HG03108 (cell line): ENCODE data around the gene KRT33B.
"Not testable (repeated sequence)": the region's sequence is repeated elsewhere in the genome, so short reads cannot be mapped to it uniquely, and the experiment has no call there.

ENCODE experiments used
- ATAC-seq: cut with Tn5 transposase; IDR thresholded peaks from one replicate; pipeline ENCODE4 v1.9.1; 2021; ENCODE audit warnings: moderate library complexity; ENCODE audit not compliant: unreplicated experiment

The KRT33B gene

DNA sequence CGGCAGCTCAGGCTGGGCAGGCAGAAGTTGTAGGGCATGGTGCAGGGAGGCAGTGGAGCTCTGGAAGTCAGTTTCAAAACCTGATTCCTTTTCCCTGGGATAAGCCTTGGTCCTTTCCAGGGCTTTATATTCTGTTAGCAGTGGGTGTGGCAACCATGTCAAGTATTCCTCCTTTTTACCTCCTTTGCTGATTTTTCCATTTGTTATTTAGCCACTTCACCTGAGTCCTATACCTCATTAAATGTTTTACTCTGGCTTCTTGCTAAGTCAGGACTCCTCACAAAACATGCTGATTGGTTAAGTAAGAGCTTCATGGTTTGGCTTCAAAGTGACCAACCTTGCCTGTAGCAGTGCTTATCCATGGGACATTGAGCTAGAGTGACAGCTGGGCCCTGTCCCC is at the start of gene KRT33B:
TSS of gene KRT33B (minus strand) at position 101 of the 400 bp plus-strand sequence. CDS start at position 38, 63 bp downstream.
- no peak for ATAC-seq

- no peak for ATAC-seq
These were observed 48.7 kb upstream of the KRT33B start for GRCh38 chr17:41418116-41418860.

- ATAC-seq = no peak
These were observed 48.0 kb upstream of the KRT33B start for GRCh38 chr17:41417576-41418015.

DNA sequence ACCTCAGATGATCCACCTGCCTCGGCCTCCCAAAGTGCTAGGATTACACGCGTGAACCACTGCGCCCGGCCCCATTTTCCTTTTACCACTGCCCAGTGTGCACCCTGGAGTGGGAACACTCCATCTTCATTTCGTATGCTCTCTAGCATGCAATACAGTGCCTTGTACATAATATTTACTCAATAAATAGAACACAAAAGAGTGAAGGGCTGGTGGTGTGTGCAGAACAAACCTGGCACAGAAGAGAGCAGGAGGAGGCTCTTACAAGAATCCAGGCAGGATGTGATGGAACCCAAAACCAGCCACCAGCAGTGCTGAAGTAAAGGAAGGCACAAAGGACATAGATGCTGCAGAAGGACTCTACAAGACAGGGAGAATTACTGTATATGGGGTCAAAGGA is 47.5 kb upstream of the KRT33B start:
- ATAC-seq = no peak

DNA sequence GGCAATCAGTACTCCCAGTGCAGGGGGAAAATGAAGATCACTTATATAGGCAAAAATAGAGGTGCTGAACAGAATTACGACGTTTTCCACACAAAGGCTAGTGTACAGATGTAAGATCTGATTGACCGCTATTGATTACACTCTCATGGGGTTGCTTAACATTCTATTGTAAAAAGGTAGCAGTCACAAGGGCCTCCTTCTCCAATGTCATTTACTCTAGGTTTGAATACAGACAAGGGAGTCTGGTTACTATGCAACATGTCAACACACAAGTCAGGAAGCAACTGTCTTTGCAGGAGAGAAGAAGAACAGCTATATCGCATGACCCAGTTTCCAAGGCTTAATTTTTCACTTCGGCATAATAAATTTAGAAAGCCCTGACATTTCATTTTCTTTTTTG is 46.9 kb upstream of the KRT33B start:
- ATAC-seq = no peak

DNA sequence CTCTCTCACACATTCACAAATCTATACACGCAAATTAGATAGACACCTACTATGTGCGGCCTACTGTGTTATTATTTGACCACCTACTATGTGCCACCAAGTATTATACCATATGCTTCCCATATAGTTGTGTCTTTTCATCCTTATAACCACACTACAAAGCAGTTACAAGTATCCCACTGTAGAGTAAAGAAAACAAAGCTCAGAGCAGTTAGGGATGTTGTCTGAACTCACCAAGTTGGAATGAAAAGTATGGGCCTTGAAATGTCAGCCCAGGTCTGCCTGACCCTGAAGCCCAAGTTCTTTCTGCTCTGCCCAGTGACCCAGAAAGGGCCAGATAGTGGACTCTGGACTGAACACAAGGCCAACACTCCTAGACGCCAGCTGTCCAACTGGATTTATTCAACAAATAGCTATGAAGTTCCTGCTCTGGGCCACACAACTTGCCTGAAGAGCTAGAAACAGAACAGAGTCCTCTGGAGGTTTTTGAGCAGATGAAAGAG is 46.3 kb upstream of the KRT33B start:
- ATAC-seq = no peak

GRCh38 chr17:41415411-41415810 is 45.8 kb upstream of the KRT33B start:
- no peak for ATAC-seq

DNA sequence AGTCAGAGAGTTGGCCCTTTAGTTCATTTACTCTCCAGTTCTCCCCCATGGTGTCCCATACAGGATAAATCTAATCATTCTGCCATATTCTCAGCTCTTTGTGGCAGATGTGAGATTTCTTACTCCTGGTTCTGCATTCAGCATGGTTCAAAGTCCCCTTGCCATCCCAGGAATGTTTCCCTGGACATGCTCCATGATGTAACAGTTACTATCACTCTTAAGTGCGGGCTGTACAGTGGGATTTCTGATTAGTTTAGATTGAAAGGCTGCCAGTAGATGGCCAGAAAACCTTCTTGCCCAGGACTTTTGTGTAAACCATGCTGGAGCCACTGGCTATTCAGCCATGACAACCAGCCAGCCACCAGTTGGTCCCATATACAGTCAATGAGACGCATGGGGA is 44.4 kb upstream of the KRT33B start:
- no peak for ATAC-seq

- ATAC-seq = no peak
These were observed 43.8 kb upstream of the KRT33B start for GRCh38 chr17:41413353-41413957.

- ATAC-seq = no peak
These were observed 41.6 kb upstream of the KRT33B start for GRCh38 chr17:41411072-41411840.

DNA sequence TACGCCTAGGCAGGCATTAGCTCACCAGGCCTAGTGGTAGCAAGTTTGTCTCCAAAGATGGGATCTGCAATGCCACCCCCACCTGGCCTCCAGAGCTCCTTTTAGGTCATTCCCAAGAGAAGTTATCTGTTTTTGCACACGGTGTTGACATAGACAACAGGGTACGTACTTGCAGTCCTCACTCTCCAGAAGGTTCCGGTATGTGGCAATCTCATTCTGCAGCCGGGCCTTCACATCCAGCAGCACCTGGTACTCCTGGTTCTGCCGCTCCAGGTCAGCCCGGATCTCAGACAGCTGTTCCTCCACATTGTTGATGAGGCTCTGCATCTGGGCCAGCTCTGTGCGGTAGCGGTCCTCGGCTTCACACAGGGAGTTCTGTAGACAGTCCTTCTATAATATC is 37.6 kb upstream of the KRT33B start:
- no peak for ATAC-seq

DNA sequence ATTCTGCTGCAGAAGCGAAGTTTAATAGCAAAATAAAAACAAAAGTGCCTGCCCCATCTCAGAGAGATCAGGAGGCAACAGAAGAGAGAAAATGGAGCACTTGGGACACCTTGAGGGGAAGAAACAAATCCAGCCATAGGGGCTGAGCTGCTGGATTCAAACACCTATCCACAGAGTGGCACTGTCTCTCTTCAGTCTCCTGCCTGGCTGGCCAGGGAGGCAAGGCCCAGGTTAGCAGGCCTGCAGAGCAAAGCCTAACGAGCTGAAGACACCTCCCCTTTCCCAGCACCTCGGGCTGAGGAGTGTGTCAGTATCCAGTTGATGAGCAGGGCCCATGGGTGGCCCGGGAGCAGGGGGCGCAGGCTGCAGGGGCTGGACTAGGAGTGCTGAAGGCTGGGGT is 36.6 kb upstream of the KRT33B start:
- ATAC-seq = no peak

DNA sequence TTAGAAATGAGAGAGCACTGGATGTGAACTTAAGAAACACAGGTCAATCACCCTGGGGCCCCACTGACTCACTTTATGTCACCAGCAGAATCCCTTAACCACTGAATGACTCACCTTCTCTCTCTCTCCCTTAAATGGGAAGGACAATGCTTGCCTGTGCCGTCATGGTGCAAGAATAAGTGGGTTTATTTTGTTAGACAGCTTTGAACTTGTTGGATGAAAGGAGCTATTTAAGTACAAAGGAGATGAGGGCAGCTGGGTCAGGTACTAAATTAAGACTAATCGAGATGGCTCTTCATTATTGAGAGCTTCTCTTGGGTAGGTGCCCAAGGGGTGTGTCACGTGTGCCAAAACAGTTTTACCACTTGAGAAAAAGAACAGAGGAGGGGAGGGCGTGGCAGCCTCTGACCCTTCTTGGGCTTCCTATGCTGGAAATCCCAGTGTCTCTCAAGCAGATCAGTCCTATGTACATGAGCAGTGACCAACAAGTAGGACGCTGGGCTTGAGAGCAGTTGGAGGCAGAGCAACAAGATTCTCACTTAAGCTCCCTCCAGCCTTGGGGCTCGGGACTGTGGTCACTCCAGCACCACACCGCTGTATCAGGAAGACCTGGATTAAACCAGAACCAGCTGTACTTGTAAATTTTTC is 34.5 kb upstream of the KRT33B start:
- ATAC-seq = no peak

DNA sequence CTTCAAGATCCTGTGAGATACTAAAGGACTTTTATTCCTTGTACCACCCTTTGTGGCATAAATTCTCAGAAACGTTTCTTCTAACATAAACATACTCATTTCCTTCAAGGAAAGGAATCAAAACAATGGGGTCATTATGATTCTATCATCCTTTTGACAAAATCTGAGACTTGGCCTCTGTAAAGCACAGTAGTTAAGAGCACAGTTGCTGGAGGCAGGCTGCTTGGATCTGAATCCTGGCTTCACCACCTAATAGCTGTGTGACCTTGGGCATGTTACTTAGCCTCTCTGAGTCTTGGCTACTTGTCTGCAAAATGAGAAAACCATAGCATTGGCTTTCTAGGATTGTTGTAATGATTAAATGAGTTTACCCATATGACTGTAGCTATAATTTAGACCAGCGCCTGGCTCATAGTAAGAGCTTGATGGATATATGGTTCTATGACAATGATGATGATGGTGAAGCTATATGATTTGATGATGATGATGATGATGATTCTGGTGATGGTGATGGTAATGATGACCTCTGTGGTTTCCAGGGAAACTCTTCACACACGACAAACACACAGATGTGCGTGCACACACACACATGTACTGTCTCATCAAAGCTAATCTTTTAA is 33.9 kb upstream of the KRT33B start:
- ATAC-seq = no peak

GRCh38 chr17:41402161-41402560 is 32.5 kb upstream of the KRT33B start:
- no peak for ATAC-seq

- ATAC-seq = no peak
These were observed 27.5 kb upstream of the KRT33B start, which contains the start of gene KRT31 for GRCh38 chr17:41396996-41397660. TSS of gene KRT31 (minus strand) at chr17:41397608. CDS start at chr17:41397539, 69 bp downstream.

- ATAC-seq = no peak
These were observed 26.7 kb upstream of the KRT33B start for GRCh38 chr17:41396340-41396739.

- ATAC-seq = no peak
These were observed 26.0 kb upstream of the KRT33B start for GRCh38 chr17:41395611-41396010.

- ATAC-seq = not testable (repeated sequence)
These were observed 25.4 kb upstream of the KRT33B start for GRCh38 chr17:41395044-41395443.
